PC-3 (cell line): ENCODE results near the gene ACSBG1.

Experiments
- EZH2 ChIP-seq: fragments of 300-600 bp; sonication (generic); IDR thresholded peaks from one replicate; pipeline ENCODE4 v1.6.1; 2017; ENCODE audit warnings: antibody characterized with exemption, mild to moderate bottlenecking, low read length; ENCODE audit not compliant: unreplicated experiment
- TF ChIP-seq, protein P1 (sequence below): fragments of 300-600 bp; sonication (generic); conservative IDR thresholded peaks from 2 replicates; pipeline ENCODE4 v1.5.1; 2017; ENCODE audit warnings: antibody characterized with exemption, low read depth, mild to moderate bottlenecking, low read length

DNA sequence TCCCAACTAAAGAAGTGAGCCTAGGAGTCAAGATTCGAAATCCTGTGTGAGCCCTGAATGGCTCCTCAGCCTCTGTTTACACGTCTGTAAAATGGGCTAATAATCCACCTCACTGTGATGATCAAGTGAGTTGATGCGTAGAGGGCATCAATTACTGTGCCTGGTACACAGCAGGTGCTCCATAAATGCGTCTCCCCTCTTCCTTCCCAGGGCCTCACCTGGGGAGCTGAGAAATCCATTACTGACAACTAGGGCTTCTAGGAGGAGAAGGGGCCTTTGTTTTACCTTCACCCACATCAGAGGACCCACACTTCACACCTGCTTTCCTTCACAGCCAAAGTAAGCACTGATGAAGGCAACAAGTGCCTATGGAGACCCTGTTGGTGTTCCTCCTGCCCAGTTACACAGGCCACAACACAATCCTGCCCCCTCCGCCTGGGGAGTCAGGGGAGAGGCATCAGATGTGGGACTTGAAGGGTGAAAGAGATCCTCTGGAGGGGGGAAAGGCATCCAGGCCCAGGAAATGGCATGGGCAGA lies 104.5 kb downstream of the ACSBG1 start:
- TF ChIP-seq, protein P1, sequence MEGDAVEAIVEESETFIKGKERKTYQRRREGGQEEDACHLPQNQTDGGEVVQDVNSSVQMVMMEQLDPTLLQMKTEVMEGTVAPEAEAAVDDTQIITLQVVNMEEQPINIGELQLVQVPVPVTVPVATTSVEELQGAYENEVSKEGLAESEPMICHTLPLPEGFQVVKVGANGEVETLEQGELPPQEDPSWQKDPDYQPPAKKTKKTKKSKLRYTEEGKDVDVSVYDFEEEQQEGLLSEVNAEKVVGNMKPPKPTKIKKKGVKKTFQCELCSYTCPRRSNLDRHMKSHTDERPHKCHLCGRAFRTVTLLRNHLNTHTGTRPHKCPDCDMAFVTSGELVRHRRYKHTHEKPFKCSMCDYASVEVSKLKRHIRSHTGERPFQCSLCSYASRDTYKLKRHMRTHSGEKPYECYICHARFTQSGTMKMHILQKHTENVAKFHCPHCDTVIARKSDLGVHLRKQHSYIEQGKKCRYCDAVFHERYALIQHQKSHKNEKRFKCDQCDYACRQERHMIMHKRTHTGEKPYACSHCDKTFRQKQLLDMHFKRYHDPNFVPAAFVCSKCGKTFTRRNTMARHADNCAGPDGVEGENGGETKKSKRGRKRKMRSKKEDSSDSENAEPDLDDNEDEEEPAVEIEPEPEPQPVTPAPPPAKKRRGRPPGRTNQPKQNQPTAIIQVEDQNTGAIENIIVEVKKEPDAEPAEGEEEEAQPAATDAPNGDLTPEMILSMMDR = no peak
- no peak for TF ChIP-seq EZH2
